ENCODE results near the gene SAP30. TPM values are rescaled to one million over a fixed set of nuclear protein-coding genes. Genes with fewer than 3 reads are reported as not detected.

Gene SAP30
- total RNA-seq, 1 experiment from 2014 or later: 12.0 TPM

GRCh38 chr4:173420801-173421200 lies 50.0 kb downstream of the SAP30 start (continued):
- TF ChIP-seq TCF7L2 (IDR thresholded peaks at IDR 0.05; ENCODE audit: borderline replicate concordance, extremely low read depth, insufficient read depth, insufficient read length): no peak

GRCh38 chr4:173424899-173425805 lies 54.4 kb downstream of the SAP30 start:
- no peaks in the 10 kb centered on the region for H3K9me2 ChIP-seq (ENCODE audit: insufficient read depth)
- no peaks in the 10 kb centered on the region for H3K27me3 ChIP-seq (ENCODE audit: insufficient read depth, low read length)
- ATAC-seq: no peak
- no peaks in the 10 kb centered on the region for H3K9me3 ChIP-seq (ENCODE audit: control insufficient read depth in 1 of 2, insufficient read depth in 1 of 2, low read depth in 1 of 2, low read length in 2 of 2)
- H4K20me1 ChIP-seq (ENCODE audit: insufficient read depth): no peaks in the 10 kb centered on the region
- H3K4me1 ChIP-seq (ENCODE audit: control insufficient read depth in 1 of 2, insufficient read depth in 2 of 2, low read length in 2 of 2): peaks cover 0 to 5% of the 10 kb centered on the region in 2 experiments; a peak in 1 of 4 replicates
- no peak for TF ChIP-seq FOSL1 (IDR thresholded peaks at IDR 0.05; ENCODE audit: low read depth)
- TF ChIP-seq CBX3 (IDR thresholded peaks at IDR 0.05; ENCODE audit: low read depth): no peak
- DNase-seq (ENCODE audit: low read depth, low spot score): no peak
- POLR2A ChIA-PET: no interaction called here
- no TSS peak for BruUV-seq (replicated peaks)
- RAD21 ChIA-PET (ENCODE audit: low non-redundant PET in 1 of 2, low total read pairs in 2 of 2, uncharacterized antibody in 2 of 2, unreplicated experiment in 2 of 2): no interaction called here
- H3K36me3 ChIP-seq (ENCODE audit: control insufficient read depth in 1 of 2, insufficient read depth in 2 of 2, low read length in 2 of 2): no peaks in the 10 kb centered on the region
- H3K4me2 ChIP-seq (ENCODE audit: low read length): no peak overlapping the region
- no peak overlapping the region for H3K9ac ChIP-seq (ENCODE audit: low read length)
- H3K27ac ChIP-seq (ENCODE audit: low read depth, low read length): no peak overlapping the region
- intact Hi-C loops (cut with micrococcal nuclease): no loop called here
- CTCF ChIA-PET: interaction anchor here (1.5 kb wide), 1 partner anchor 106 kb away, joined by 3 read pairs; no protein-coding TSS in a partner anchor
- no peaks in the 10 kb centered on the region for H3K79me2 ChIP-seq (ENCODE audit: insufficient read depth, low read length)
- no peak overlapping the region for H3K4me3 ChIP-seq (replicated peaks in 1 of 2; ENCODE audit: low read depth in 1 of 2, low read length in 2 of 2)
- no peak overlapping the region for H2AFZ ChIP-seq (ENCODE audit: low read depth, low read length, poor library complexity, severe bottlenecking)

- ChIA-PET CTCF (no interaction called here), RAD21 (ENCODE audit: low non-redundant PET in 1 of 2, low total read pairs in 2 of 2, uncharacterized antibody in 2 of 2, unreplicated experiment in 2 of 2) (no interaction called here), POLR2A (no interaction called here)
- Histone ChIP-seq H3K27me3 (ENCODE audit: insufficient read depth, low read length) (no peaks in the 10 kb centered on the region), H3K36me3 (ENCODE audit: control insufficient read depth in 1 of 2, insufficient read depth in 2 of 2, low read length in 2 of 2) (no peaks in the 10 kb centered on the region), H3K27ac (ENCODE audit: low read depth, low read length) (no peak overlapping the region), H3K9me3 (ENCODE audit: control insufficient read depth in 1 of 2, insufficient read depth in 1 of 2, low read depth in 1 of 2, low read length in 2 of 2) (no peaks in the 10 kb centered on the region), H3K4me3 (replicated peaks in 1 of 2; ENCODE audit: low read depth in 1 of 2, low read length in 2 of 2) (no peak overlapping the region), H3K4me2 (ENCODE audit: low read length) (no peak overlapping the region), H3K79me2 (ENCODE audit: insufficient read depth, low read length) (no peaks in the 10 kb centered on the region), H3K4me1 (ENCODE audit: control insufficient read depth in 1 of 2, insufficient read depth in 2 of 2, low read length in 2 of 2) (peaks cover 0 to 5% of the 10 kb centered on the region in 2 experiments; a peak in 1 of 4 replicates), H2AFZ (ENCODE audit: low read depth, low read length, poor library complexity, severe bottlenecking) (no peak overlapping the region), H3K9me2 (ENCODE audit: insufficient read depth) (no peaks in the 10 kb centered on the region), H4K20me1 (ENCODE audit: insufficient read depth) (no peaks in the 10 kb centered on the region), H3K9ac (ENCODE audit: low read length) (no peak overlapping the region)
- intact Hi-C loops (cut with micrococcal nuclease): no loop called here
- BruUV-seq (replicated peaks): no TSS peak
- ATAC-seq: no peak
- DNase-seq (ENCODE audit: low read depth, low spot score): no peak
- TF ChIP-seq ZFX (IDR thresholded peaks at IDR 0.05) (no peak), CBX3 (IDR thresholded peaks at IDR 0.05; ENCODE audit: low read depth) (no peak), CEBPB (IDR thresholded peaks at IDR 0.05; ENCODE audit: low read depth) (no peak), EZH2phosphoT487 (IDR thresholded peaks at IDR 0.05; ENCODE audit: borderline replicate concordance) (no peak), YY1 (IDR thresholded peaks at IDR 0.05; ENCODE audit: extremely low read depth, insufficient replicate concordance, low read depth, low read length) (no peak), ZNF274 (IDR thresholded peaks at IDR 0.05; ENCODE audit: low read depth, low read length) (no peak), REST (IDR thresholded peaks at IDR 0.05; ENCODE audit: low read depth) (no peak), SRF (IDR thresholded peaks at IDR 0.05; ENCODE audit: low read depth) (no peak), TCF7L2 (IDR thresholded peaks at IDR 0.05; ENCODE audit: borderline replicate concordance, extremely low read depth, insufficient read depth, insufficient read length) (no peak), RAD21 (IDR thresholded peaks at IDR 0.05; ENCODE audit: low read depth) (no peak)
Measured at GRCh38 chr4:173426064-173426463, 55.3 kb downstream of the SAP30 start.

Data from HCT116 (cell line).